ENCODE data around the gene PPIA. TPM values are rescaled to one million over a fixed set of nuclear protein-coding genes. Genes with fewer than 3 reads are reported as not detected.

Gene PPIA
- total and polyA plus RNA-seq, 2 donors (not counting 1 experiment from before 2014, with no cell fraction given): 807 to 1,498 TPM

DNA sequence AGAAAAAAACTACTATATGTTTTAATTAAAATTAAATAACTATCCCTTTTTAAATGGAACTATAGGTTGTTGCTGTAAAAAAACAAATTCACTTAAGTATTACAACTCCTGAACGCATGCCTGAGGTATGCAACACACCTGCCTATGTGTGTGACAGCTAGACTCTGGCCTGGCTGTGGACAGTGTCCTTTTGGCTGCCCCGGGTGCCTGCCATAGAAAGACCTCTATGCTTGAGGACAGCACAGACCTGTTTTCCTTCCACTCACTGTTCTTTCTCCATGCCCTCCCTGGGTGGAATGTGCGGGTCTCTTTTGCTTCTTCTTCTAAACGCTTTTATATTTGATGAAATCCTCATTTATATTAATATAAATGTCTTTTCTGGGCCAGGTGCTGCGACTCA lies 6.5 kb upstream of the PPIA start:
- Mint-ChIP-seq H3K27me3 (no peaks in the 10 kb centered on the region), H3K27ac (no peak overlapping the region), H3K4me3 (no peak overlapping the region), H3K4me1 (peaks cover 16% of the 10 kb centered on the region), H3K9me3 (ENCODE audit: insufficient read depth) (no peaks in the 10 kb centered on the region)
- DNase-seq (no peak), ATAC-seq (ENCODE audit: low read depth) (no peak)
- ChIA-PET CTCF (interaction anchor here (1.0 kb wide), 1 partner anchor 67 kb away, joined by 4 read pairs; no protein-coding TSS in a partner anchor), POLR2A (no interaction called here)
- Histone ChIP-seq H2AFZ (ENCODE audit: insufficient read depth, low read depth, low read length, poor library complexity, severe bottlenecking) (no peak overlapping the region), H3K79me2 (ENCODE audit: control insufficient read depth, insufficient read depth, low read length) (no peaks in the 10 kb centered on the region), H4K20me1 (ENCODE audit: control insufficient read depth, insufficient read depth, low read length, poor library complexity, severe bottlenecking) (no peaks in the 10 kb centered on the region), H3K36me3 (replicated peaks in 1 of 2; ENCODE audit: control extremely low read depth in 1 of 2, control insufficient read depth in 1 of 2, extremely low read depth in 1 of 2, insufficient read depth in 2 of 2, low read length in 1 of 2) (no peaks in the 10 kb centered on the region), H3K9me3 (ENCODE audit: control extremely low read depth in 1 of 3, control insufficient read depth in 2 of 3, insufficient read depth in 1 of 3, low read length in 2 of 3) (no peaks in the 10 kb centered on the region), H3K9ac (ENCODE audit: low read length) (no peak overlapping the region), H3K4me3 (ENCODE audit: control extremely low read depth in 1 of 5, extremely low read depth in 1 of 5, insufficient read depth in 1 of 5, low read depth in 2 of 5, low read length in 4 of 5) (no peak overlapping the region), H3K4me1 (ENCODE audit: control insufficient read depth in 2 of 2, insufficient read depth in 2 of 2, low read length in 2 of 2) (peaks cover 9 to 16% of the 10 kb centered on the region in 2 donors), H3K27ac (ENCODE audit: low read length in 2 of 2) (no peak overlapping the region), H3K4me2 (replicated peaks; ENCODE audit: low read depth, low read length, poor library complexity, severe bottlenecking) (no peak overlapping the region), H3K27me3 (replicated peaks in 1 of 4; ENCODE audit: control extremely low read depth in 1 of 4, control insufficient read depth in 3 of 4, insufficient read depth in 4 of 4, low read length in 3 of 4) (no peaks in the 10 kb centered on the region)
- intact Hi-C loops (cut with micrococcal nuclease): no loop called here
- TF ChIP-seq, protein P1, sequence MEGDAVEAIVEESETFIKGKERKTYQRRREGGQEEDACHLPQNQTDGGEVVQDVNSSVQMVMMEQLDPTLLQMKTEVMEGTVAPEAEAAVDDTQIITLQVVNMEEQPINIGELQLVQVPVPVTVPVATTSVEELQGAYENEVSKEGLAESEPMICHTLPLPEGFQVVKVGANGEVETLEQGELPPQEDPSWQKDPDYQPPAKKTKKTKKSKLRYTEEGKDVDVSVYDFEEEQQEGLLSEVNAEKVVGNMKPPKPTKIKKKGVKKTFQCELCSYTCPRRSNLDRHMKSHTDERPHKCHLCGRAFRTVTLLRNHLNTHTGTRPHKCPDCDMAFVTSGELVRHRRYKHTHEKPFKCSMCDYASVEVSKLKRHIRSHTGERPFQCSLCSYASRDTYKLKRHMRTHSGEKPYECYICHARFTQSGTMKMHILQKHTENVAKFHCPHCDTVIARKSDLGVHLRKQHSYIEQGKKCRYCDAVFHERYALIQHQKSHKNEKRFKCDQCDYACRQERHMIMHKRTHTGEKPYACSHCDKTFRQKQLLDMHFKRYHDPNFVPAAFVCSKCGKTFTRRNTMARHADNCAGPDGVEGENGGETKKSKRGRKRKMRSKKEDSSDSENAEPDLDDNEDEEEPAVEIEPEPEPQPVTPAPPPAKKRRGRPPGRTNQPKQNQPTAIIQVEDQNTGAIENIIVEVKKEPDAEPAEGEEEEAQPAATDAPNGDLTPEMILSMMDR (IDR thresholded peaks at IDR 0.05): no peak
- TF ChIP-seq EZH2 (IDR thresholded peaks at IDR 0.05; ENCODE audit: borderline replicate concordance, insufficient read depth, low read depth, low read length, poor library complexity, severe bottlenecking): no peak
- 100% methylated on average over 1 of the region's 5 CpGs for WGBS (ENCODE audit: insufficient coverage)

DNA sequence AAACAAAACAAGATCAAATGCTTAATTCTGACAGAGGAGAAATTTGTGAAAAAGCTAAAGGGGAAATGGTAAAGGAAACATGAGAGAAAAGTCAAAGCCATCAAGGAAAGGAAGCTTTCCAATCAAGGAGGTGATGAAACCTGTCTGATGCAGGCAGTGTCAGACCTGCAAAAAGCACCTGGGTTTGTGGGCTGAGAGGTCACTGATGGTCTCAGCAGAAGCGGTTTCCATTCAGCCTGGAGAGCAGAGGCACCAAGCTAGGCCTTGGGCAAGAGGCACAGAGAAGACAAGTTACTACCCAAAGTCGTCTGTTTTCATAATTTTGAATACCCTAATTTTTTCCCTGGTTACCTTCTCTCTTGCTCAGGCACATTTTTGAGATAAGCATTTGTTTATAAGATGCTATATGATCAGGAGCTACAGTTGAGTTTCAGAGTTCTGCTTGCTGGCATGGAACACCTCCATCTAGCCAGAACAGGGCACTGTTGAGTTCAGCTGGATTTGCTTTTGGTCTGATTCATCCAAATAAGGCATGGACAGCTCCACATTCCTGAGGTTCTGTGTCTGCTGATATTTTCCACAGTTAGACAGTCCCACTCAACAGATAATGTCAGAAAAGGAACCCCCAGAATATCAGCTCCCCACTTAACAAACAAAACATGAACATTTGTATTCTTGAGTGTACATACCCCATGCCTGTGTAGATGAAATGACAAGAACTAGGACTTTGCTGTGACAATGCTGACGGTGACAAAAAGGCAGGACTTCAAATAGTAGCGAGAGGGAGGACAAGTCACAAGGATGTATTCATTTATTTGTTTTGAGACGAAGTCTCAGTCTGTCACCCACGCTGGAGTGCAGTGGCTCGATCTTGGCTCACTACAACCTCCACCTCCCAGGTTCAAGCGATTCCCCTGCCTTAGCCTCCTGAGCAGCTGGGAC lies 4.9 kb upstream of the PPIA start:
- H4K20me1 ChIP-seq (ENCODE audit: control insufficient read depth, insufficient read depth, low read length, poor library complexity, severe bottlenecking): no peaks in the 10 kb centered on the region
- ATAC-seq (ENCODE audit: low read depth): no peak
- Mint-ChIP-seq H3K27me3 (no peaks in the 10 kb centered on the region), H3K9me3 (ENCODE audit: insufficient read depth) (no peaks in the 10 kb centered on the region), H3K4me3 (no peak overlapping the region), H3K27ac (no peak overlapping the region), H3K4me1 (peaks cover 23% of the 10 kb centered on the region)
- peaks cover under 1% of the 10 kb centered on the region for H3K79me2 ChIP-seq (ENCODE audit: control insufficient read depth, insufficient read depth, low read length)
- no peaks in the 10 kb centered on the region for H3K27me3 ChIP-seq (replicated peaks in 1 of 4; ENCODE audit: control extremely low read depth in 1 of 4, control insufficient read depth in 3 of 4, insufficient read depth in 4 of 4, low read length in 3 of 4)
- intact Hi-C loops (cut with micrococcal nuclease): no loop called here
- no peaks in the 10 kb centered on the region for H3K9me3 ChIP-seq (ENCODE audit: control extremely low read depth in 1 of 3, control insufficient read depth in 2 of 3, insufficient read depth in 1 of 3, low read length in 2 of 3)
- WGBS (ENCODE audit: insufficient coverage): 100% methylated on average over 2 of the region's 8 CpGs
- CTCF ChIA-PET: interaction anchor here (0.6 kb wide), 1 partner anchor 52 kb away, joined by 3 read pairs; no protein-coding TSS in a partner anchor
- peaks cover 9 to 19% of the 10 kb centered on the region in 2 donors for H3K4me1 ChIP-seq (ENCODE audit: control insufficient read depth in 2 of 2, insufficient read depth in 2 of 2, low read length in 2 of 2)
- H3K36me3 ChIP-seq (replicated peaks in 1 of 2; ENCODE audit: control extremely low read depth in 1 of 2, control insufficient read depth in 1 of 2, extremely low read depth in 1 of 2, insufficient read depth in 2 of 2, low read length in 1 of 2): no peaks in the 10 kb centered on the region
- TF ChIP-seq, protein P1 (IDR thresholded peaks at IDR 0.05): no peak
- TF ChIP-seq EZH2 (IDR thresholded peaks at IDR 0.05; ENCODE audit: borderline replicate concordance, insufficient read depth, low read depth, low read length, poor library complexity, severe bottlenecking): no peak
- H3K4me3 ChIP-seq (ENCODE audit: control extremely low read depth in 1 of 5, extremely low read depth in 1 of 5, insufficient read depth in 1 of 5, low read depth in 2 of 5, low read length in 4 of 5): no peak overlapping the region
- no peak overlapping the region for H3K9ac ChIP-seq (ENCODE audit: low read length)
- POLR2A ChIA-PET: no interaction called here
- H2AFZ ChIP-seq (ENCODE audit: insufficient read depth, low read depth, low read length, poor library complexity, severe bottlenecking): no peak overlapping the region
- no peak for DNase-seq
- no peak overlapping the region for H3K4me2 ChIP-seq (replicated peaks; ENCODE audit: low read depth, low read length, poor library complexity, severe bottlenecking)
- H3K27ac ChIP-seq (ENCODE audit: low read length in 2 of 2): no peak overlapping the region

All from B cell (primary cell).